Bone marrow (tissue), 2 donors: ENCODE measurements around the gene GCM1.

ENCODE experiments used
- DNase-seq, 2 donors: peaks; one replicate each; lab custom pipeline; 2025; lab: John Stamatoyannopoulos, UW

Gene GCM1

DNA sequence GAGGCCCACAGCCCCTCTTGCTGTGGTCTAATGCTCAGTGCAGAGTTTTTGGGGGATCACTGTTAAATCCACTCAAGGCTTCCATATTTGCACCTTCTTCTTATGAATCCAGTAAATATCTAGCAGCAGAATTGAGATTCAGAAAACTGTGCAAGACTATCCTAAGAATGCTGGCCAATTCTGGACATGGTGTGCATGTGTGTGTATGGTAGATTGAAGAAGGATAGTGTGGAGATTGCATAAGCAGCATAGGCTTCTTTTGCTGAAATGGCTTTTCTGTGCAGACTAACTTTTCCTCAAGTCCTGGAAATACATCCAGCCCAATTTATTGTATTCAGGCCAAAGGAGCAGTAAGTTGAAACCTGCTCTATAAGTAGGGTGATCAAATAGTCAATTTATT, 43.7 kb downstream of the GCM1 start:
- no peak for DNase-seq

DNA sequence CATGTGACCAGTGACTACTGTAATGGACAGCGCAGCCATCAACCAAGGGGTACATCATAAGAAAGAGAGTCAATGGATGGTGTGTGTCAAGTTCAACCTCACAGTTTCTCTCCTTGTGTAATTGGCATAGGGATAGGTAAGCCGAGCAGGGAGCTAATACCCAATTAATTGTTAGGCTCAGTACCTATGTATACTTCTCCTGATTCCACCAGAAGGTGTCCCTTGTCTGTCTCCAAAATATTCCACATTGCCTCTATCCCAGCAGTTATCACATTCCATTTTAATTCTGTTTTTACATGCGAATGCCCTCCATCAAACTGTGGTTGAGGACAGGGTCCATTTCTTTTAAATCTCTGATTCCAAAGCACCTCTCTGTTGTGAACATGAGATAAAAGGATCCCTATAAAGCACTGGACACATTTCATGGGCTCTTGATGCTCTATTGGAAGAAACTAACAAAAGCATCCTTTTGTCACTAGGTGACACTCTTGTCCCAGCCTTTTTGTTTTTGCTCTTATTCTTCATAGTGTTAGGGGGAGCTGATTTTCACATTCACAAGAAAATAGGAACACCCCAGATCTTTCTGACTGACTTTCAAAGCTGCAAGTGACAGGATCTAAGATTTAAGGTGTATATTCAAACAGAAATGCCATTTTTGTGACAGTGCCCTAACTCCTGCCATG, 44.5 kb downstream of the GCM1 start:
- no peak for DNase-seq

DNA sequence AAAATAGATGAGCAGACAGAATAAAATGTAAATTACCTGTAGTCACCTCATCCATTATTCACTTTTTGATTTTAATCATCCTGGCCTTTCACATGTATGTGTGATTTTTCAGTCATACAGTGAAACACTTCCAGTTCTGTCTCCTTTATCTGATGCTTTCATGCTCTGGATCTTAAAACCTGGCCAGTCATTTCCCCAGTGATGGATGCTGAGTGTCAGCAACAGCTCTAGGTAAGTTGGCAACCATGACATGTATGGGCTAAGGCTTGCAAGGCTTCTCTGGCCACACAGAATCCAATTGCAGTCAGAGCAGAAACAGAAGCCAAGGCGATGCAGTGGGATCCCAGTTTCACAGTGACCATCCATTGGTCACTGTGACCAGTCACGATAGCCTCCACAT, 47.6 kb downstream of the GCM1 start:
- DNase-seq, result no peak

DNA sequence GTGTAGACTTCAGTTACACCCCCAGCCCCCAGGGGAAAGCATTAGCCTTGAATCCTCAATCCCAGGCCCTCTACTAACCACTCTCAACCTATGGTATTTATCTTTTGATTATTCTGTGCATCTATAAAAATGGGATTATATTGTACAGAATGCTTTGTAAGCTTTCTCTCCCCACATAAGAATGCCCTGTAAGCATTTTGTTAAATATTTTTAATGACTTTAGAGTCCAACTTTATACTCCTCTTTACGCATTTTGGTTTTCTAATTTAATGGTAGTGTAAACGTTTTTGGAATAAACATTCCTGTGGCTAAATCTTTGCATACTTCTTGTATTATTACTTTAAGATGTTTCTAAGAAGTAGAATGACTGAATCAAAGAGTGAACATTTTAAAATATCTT, 48.1 kb downstream of the GCM1 start:
- DNase-seq, result no peak

DNA sequence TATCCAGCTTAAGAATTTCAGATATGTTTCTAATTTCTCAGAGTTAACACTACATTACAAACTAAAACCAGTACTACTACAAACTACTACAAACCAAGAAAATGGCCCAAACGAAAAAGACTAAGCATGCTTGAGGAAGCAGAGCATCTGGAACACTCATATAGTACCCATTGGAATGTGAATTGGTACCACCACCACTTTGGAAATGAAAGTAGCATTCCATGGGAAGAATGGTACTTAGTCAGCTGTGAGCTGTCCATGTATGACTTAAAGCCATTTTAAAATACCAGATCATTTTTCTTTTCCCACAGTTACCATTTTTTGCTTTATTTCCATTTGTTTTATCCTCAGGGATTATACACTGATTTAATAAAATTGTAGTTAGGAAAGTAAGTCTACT, 52.9 kb downstream of the GCM1 start:
- no peak for DNase-seq

DNA sequence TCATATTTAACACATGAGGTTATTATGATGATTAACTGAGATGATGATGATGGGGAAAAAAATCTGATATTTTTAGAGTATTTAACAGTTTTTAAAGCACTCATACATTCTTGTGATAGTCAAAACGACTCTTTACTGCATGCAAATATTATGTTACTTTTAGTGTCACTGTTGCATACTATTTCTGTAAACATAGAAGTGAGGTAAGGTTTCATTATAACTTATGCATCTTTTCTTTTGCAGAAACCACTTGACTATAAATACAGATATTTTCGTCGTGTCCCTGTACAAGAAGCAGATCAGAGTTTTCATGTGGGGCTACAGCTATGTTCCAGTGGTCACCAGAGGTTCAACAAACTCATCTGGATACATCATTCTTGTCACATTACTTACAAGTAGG, 53.4 kb downstream of the GCM1 start:
- no peak for DNase-seq

DNA sequence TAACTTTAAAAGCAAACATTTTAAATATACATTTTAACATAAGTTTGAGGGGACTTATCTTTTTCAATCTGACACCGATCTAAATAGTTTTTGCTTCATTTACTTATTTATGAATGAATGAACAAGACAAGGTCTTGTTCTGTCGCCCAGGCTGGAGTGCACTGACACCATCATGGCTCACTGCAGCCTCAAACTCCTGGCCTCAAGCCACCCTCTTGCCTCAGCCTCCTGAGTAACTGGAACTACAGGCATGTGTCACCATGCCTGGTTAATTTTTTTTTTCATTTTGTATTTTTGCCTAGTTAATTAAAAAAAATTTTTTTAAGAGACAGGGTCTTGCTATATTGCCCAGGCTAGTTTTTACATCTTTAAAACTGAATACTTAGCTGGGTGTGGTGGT, 58.1 kb downstream of the GCM1 start:
- DNase-seq, result no peak

DNA sequence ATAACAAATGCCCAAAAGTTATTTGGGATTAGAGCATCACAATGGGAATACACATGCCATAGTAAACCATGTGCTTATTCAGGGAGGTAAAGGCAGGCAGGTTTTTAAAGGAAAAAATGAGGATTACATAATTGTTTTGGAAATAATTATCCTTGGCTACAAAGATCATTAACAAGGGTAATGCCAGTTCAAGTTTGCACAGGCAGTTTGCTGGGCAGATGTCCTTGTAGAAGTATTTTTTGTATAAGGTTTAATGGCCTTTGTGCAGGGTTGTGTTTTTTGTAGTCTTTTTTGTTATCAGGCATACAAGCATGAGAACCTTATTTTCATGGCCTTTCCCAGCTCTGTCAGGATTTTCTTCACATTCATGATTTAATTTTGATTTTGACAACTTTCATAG, 58.7 kb downstream of the GCM1 start:
- no peak for DNase-seq

DNA sequence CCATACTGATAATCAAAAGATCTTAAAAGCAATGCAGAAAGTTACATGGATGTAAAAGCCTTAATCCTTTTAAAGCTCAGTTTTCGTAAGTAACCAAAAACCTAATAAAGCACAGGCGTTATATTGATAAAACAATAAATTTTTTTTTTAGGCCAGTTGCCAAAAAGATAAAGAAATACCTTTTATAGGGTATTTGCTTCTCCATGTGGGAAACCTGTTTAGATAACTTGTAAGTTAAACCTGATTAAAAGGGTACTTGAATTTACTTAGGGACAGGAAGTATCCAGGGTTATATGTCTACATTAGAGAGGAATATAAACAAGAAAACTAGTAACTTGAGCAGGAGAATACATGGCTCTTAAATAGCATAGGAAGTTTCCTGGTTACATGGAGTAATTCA, 62.3 kb downstream of the GCM1 start:
- no peak for DNase-seq

DNA sequence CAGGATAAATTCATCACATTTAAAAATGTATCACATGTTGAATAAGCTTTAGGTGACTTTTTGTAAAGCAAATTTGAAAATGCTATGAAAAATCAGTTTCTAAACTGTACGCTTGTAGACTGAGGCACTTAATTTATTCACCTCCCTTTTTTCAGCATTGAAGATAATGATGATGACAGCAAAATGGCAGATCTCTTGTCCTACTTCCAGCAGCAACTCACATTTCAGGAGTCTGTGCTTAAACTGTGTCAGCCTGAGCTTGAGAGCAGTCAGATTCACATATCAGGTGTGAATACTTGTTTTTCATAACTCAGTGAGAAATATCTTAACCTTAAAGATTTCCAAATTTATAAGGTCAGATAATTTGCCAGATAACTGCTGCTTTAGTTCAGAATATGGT, 67.8 kb downstream of the GCM1 start:
- DNase-seq, result no peak
